ENCODE data around the gene AGRN. TPM values are rescaled to one million over a fixed set of nuclear protein-coding genes. Genes with fewer than 3 reads are reported as not detected.

The AGRN gene
- polyA plus RNA-seq, 1 experiment, result 28.3 TPM

- CTCF ChIA-PET, result no interaction called here
- POLR2A ChIA-PET, result no interaction called here
- H3K9me3 ChIP-seq (ENCODE audit: control insufficient read depth, insufficient read depth, low read length), result no peaks in the 10 kb centered on the region
- no peak for TF ChIP-seq CTCF (IDR thresholded peaks at IDR 0.05; ENCODE audit: low read depth, low read length)
- DNase-seq (ENCODE audit: low read depth, low spot score), result no peak
- H3K27ac ChIP-seq (ENCODE audit: low read depth, low read length), result no peak overlapping the region
- H3K4me3 ChIP-seq (ENCODE audit: low read depth, low read length), result no peak overlapping the region
- H3K27me3 ChIP-seq (ENCODE audit: control insufficient read depth, insufficient read depth, low read length), result no peaks in the 10 kb centered on the region
These were observed 62.4 kb downstream of the AGRN start for GRCh38 chr1:1082239-1082775.

GRCh38 chr1:1082776-1083415 lies 63.0 kb downstream of the AGRN start:
- H3K4me3 ChIP-seq (ENCODE audit: low read depth, low read length), result no peak overlapping the region
- DNase-seq (ENCODE audit: low read depth, low spot score), result no peak
- no peak overlapping the region for H3K27ac ChIP-seq (ENCODE audit: low read depth, low read length)
- no peaks in the 10 kb centered on the region for H3K27me3 ChIP-seq (ENCODE audit: control insufficient read depth, insufficient read depth, low read length)
- no peaks in the 10 kb centered on the region for H3K9me3 ChIP-seq (ENCODE audit: control insufficient read depth, insufficient read depth, low read length)
- POLR2A ChIA-PET, result no interaction called here
- CTCF ChIA-PET, result no interaction called here
- no peak for TF ChIP-seq CTCF (IDR thresholded peaks at IDR 0.05; ENCODE audit: low read depth, low read length)

GRCh38 chr1:1083416-1084371 lies 63.8 kb downstream of the AGRN start:
- Histone ChIP-seq H3K9me3 (ENCODE audit: control insufficient read depth, insufficient read depth, low read length) (no peaks in the 10 kb centered on the region), H3K27me3 (ENCODE audit: control insufficient read depth, insufficient read depth, low read length) (no peaks in the 10 kb centered on the region), H3K4me3 (ENCODE audit: low read depth, low read length) (no peak overlapping the region), H3K27ac (ENCODE audit: low read depth, low read length) (no peak overlapping the region)
- TF ChIP-seq CTCF (IDR thresholded peaks at IDR 0.05; ENCODE audit: low read depth, low read length), result no peak
- no peak for DNase-seq (ENCODE audit: low read depth, low spot score)
- ChIA-PET POLR2A (interaction anchor here (0.6 kb wide), 1 partner anchor 56 kb away, joined by 5 read pairs; no protein-coding TSS in a partner anchor), CTCF (no interaction called here)

GRCh38 chr1:1084372-1085170 lies 64.7 kb downstream of the AGRN start:
- Histone ChIP-seq H3K27ac (ENCODE audit: low read depth, low read length) (no peak overlapping the region), H3K9me3 (ENCODE audit: control insufficient read depth, insufficient read depth, low read length) (no peaks in the 10 kb centered on the region; the same call in 1 of the 2 replicates), H3K27me3 (ENCODE audit: control insufficient read depth, insufficient read depth, low read length) (no peaks in the 10 kb centered on the region), H3K4me3 (ENCODE audit: low read depth, low read length) (no peak overlapping the region)
- ChIA-PET CTCF (no interaction called here), POLR2A (no interaction called here)
- DNase-seq (ENCODE audit: low read depth, low spot score), result no peak
- no peak for TF ChIP-seq CTCF (IDR thresholded peaks at IDR 0.05; ENCODE audit: low read depth, low read length)
